ENCODE results near the gene CLK2.
A peak's percentile ranks its signal among the peaks of the same experiment; 100 is the strongest.
"Not testable (repeated sequence)": the region's sequence is repeated elsewhere in the genome, so short reads cannot be mapped to it uniquely, and the experiment has no call there.

Gene CLK2

GRCh38 chr1:155268630-155269029, 4.7 kb downstream of the CLK2 start:
- DNase-seq (ENCODE audit: low read depth in 1 of 2, low spot score in 1 of 2): no peak

- no peak for DNase-seq (ENCODE audit: low read depth in 1 of 2, low spot score in 1 of 2)
Measured at GRCh38 chr1:155267373-155267772, 5.9 kb downstream of the CLK2 start.

- no peak for DNase-seq (ENCODE audit: low read depth in 1 of 2, low spot score in 1 of 2)
Measured at GRCh38 chr1:155266553-155266952, 6.8 kb downstream of the CLK2 start.

- DNase-seq (ENCODE audit: low read depth in 1 of 2, low spot score in 1 of 2): no peak
Measured at GRCh38 chr1:155263067-155263466, 10.2 kb downstream of the CLK2 start.

GRCh38 chr1:155261852-155262673, 11.2 kb downstream of the CLK2 start, which contains the start of gene SCAMP3:
TSS of gene SCAMP3 (minus strand) at chr1:155262360. CDS start at chr1:155262151, 209 bp downstream.
- DNase-seq (ENCODE audit: low read depth in 1 of 2, low spot score in 1 of 2): peak; percentile 68 to 89

- DNase-seq (ENCODE audit: low read depth in 1 of 2, low spot score in 1 of 2): no peak
Measured at GRCh38 chr1:155261493-155261851, 11.8 kb downstream of the CLK2 start.

GRCh38 chr1:155260276-155260675, 13.0 kb downstream of the CLK2 start:
- no peak for DNase-seq (ENCODE audit: low read depth in 1 of 2, low spot score in 1 of 2)

- DNase-seq (ENCODE audit: low read depth in 1 of 2, low spot score in 1 of 2): no peak
Measured at GRCh38 chr1:155256058-155256852, 17.0 kb downstream of the CLK2 start.

GRCh38 chr1:155255243-155256007, 17.9 kb downstream of the CLK2 start, which contains the start of gene ENTREP3:
TSS of gene ENTREP3 (minus strand) at chr1:155255483. CDS start at chr1:155254877, 606 bp downstream.
- peak; percentile 55 to 74 for DNase-seq (ENCODE audit: low read depth in 1 of 2, low spot score in 1 of 2)

- DNase-seq (ENCODE audit: low read depth in 1 of 2, low spot score in 1 of 2): no peak
Measured at GRCh38 chr1:155254714-155255242, 18.5 kb downstream of the CLK2 start.

- no peak for DNase-seq (ENCODE audit: low read depth in 1 of 2, low spot score in 1 of 2)
Measured at GRCh38 chr1:155254228-155254713, 19.0 kb downstream of the CLK2 start.

- no peak for DNase-seq (ENCODE audit: low read depth in 1 of 2, low spot score in 1 of 2)
Measured at GRCh38 chr1:155253797-155254196, 19.5 kb downstream of the CLK2 start.

- DNase-seq (ENCODE audit: low read depth in 1 of 2, low spot score in 1 of 2): no peak
Measured at GRCh38 chr1:155253208-155253607, 20.1 kb downstream of the CLK2 start.

GRCh38 chr1:155251566-155251965, 21.7 kb downstream of the CLK2 start:
- no peak for DNase-seq (ENCODE audit: low read depth in 1 of 2, low spot score in 1 of 2)

GRCh38 chr1:155250633-155251449, 22.5 kb downstream of the CLK2 start:
- DNase-seq (ENCODE audit: low read depth in 1 of 2, low spot score in 1 of 2): peak; percentile 92 to 96

GRCh38 chr1:155250246-155250632, 23.1 kb downstream of the CLK2 start:
- no peak for DNase-seq (ENCODE audit: low read depth in 1 of 2, low spot score in 1 of 2)

GRCh38 chr1:155247667-155248553, 25.4 kb downstream of the CLK2 start:
- no peak for DNase-seq (ENCODE audit: low read depth in 1 of 2, low spot score in 1 of 2)

GRCh38 chr1:155246796-155247195, 26.5 kb downstream of the CLK2 start:
- DNase-seq (ENCODE audit: low read depth in 1 of 2, low spot score in 1 of 2): not testable (repeated sequence)

GRCh38 chr1:155245163-155245524, 28.2 kb downstream of the CLK2 start:
- DNase-seq (ENCODE audit: low read depth in 1 of 2, low spot score in 1 of 2): no peak
